GM06990 (cell line): Measurements from ENCODE around the gene SLC34A1.

Experiments
- DNase-seq: peaks from one replicate; pipeline ENCODE4 v3.0.0-alpha.2; 2011; ENCODE audit not compliant: insufficient read length; ENCODE audit errors: extremely low read depth
- H3K27me3 ChIP-seq: replicated peaks from 2 replicates; pipeline ENCODE4 v1.6.0; 2011; ENCODE audit warnings: low read length; ENCODE audit not compliant: control insufficient read depth, insufficient read depth
- H3K36me3 ChIP-seq: 2 replicates; pipeline ENCODE4 v1.5.1; 2011; ENCODE audit warnings: low read length; ENCODE audit not compliant: control insufficient read depth, insufficient read depth
- H3K4me3 ChIP-seq: replicated peaks from 2 replicates; pipeline ENCODE4 v1.5.1; 2011; ENCODE audit warnings: low read depth, mild to moderate bottlenecking, control low read depth, low read length
- CTCF ChIP-seq: IDR thresholded peaks from 2 replicates; pipeline ENCODE4 v1.5.1; 2011; ENCODE audit warnings: low read length, control low read depth, mild to moderate bottlenecking, inconsistent platforms; ENCODE audit not compliant: insufficient read depth, poor library complexity, severe bottlenecking

The SLC34A1 gene

GRCh38 chr5:177432143-177432838 is 48.1 kb downstream of the SLC34A1 start:
- no peak for TF ChIP-seq CTCF
- peaks cover 46% of the 10 kb centered on the region for H3K36me3 ChIP-seq
- no peaks in the 10 kb centered on the region for H3K27me3 ChIP-seq
- H3K4me3 ChIP-seq, result peak overlapping the region; percentile 36
- no peak for DNase-seq

GRCh38 chr5:177432839-177433657 is 48.8 kb downstream of the SLC34A1 start:
- Histone ChIP-seq H3K4me3 (no peak overlapping the region), H3K36me3 (peaks cover 52% of the 10 kb centered on the region), H3K27me3 (no peaks in the 10 kb centered on the region)
- DNase-seq, result no peak
- TF ChIP-seq CTCF, result no peak

GRCh38 chr5:177433658-177434217 is 49.5 kb downstream of the SLC34A1 start:
- Histone ChIP-seq H3K27me3 (no peaks in the 10 kb centered on the region), H3K36me3 (peaks cover 54% of the 10 kb centered on the region), H3K4me3 (no peak overlapping the region)
- DNase-seq, result peak; percentile 25
- TF ChIP-seq CTCF, result no peak

GRCh38 chr5:177434437-177434836 is 50.2 kb downstream of the SLC34A1 start:
- peaks cover 54% of the 10 kb centered on the region for H3K36me3 ChIP-seq
- H3K4me3 ChIP-seq, result no peak overlapping the region
- no peak for DNase-seq
- no peak for TF ChIP-seq CTCF
- H3K27me3 ChIP-seq, result no peaks in the 10 kb centered on the region

- no peaks in the 10 kb centered on the region for H3K27me3 ChIP-seq
- no peak for DNase-seq
- no peak overlapping the region for H3K4me3 ChIP-seq
- no peak for TF ChIP-seq CTCF
- H3K36me3 ChIP-seq, result peaks cover 55% of the 10 kb centered on the region
Observed at GRCh38 chr5:177434942-177435738, 50.9 kb downstream of the SLC34A1 start.
